Epidermal melanocyte (primary cell): ENCODE results near the gene NSDHL.

Source experiments
- DNase-seq: peaks from one replicate; pipeline ENCODE4 v3.0.0; 2011; ENCODE audit warnings: low spot score; ENCODE audit not compliant: insufficient read length

The NSDHL gene

DNA sequence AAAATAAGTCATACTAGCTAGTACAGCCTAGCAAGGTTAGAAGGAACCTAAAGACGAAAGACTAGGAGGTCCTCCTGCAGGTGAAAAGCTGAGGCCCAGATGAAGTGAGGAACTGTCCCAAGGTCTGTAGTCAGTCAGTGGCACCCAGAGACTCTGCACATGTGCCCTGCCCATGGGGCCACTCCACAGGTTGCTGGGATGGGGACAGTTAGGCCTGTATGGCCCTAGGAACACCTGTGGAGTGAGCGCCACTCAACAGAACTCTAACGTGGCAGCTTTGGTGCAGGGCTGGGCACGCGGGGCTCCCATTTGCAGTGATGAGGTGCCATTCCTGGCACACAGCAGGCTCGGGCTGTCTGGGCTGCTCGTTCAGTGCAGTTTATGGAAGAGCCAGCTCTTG, 81.8 kb downstream of the NSDHL start:
- DNase-seq: no peak

DNA sequence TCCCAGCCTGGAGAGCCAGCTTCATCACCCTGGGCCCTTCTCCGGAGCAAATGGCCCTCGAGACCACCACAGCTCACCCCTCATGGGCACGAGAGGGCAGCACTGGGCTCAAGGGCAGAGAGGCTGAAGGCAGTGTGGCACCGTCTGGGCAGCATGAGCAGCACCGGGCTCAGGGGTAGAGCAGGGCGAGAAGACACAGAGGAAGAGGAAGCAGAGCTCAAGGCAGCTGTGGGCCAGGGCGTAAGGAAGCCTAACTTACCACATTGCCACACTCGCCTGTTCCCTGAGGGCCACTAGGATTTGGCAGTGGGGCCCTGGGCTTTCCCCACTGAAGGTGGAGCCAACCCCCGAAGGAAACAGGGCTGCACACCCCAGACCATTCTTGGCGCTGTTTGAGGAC, 82.5 kb downstream of the NSDHL start:
- no peak for DNase-seq

DNA sequence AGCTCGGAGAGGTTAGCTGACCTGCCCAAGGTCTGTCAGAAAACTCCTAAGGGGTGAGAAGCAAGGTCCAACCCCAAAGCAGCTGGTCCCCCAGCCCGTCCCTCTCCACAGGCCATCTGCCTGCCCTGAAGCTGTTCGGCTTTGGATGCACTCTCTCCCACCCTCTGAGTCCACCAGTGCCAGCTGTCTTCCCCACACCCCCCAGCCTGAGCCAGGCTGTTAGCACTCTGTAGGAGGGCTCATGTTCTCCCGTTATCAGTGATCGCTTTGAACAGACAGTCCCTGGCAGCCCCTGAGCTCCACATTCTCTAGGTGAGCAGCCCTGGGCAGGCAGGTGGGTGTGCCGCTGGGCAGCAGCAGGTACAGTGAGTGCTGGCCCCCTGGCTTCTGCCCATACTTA, 83.0 kb downstream of the NSDHL start:
- DNase-seq: no peak

DNA sequence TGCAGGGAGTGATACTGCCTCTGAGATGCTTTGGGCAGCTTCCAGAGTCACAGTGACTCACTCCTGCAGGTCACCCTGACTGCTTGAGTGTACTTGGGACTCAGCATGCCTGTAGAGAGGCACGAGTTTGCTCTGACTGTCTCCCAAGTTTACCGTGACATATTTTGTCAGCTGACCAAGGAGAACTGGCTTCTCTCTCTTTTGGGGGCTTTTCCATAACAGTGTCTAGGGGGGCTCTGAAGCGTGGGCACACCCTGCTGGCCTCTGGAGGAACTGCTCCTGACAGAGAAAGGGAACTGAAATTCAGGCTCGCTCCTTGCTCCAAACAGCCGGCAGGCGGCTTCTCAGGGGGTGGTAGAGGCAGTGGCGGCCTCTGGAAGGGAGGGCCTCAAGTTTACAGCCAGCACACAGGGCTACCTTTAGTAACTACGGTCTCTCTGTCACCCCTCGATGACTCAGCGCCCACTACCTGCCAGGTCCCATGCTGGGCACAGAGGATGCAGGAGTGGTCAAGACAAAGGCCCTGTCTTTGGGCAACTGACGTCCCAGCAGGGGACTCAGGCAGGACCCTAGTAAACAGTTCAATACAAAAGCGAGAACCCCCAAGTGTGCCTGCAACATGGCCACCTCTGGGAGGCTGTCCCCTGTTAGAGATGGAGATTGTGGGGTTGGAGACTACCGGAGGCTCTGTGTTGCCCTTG, 84.8 kb downstream of the NSDHL start:
- DNase-seq: no peak

DNA sequence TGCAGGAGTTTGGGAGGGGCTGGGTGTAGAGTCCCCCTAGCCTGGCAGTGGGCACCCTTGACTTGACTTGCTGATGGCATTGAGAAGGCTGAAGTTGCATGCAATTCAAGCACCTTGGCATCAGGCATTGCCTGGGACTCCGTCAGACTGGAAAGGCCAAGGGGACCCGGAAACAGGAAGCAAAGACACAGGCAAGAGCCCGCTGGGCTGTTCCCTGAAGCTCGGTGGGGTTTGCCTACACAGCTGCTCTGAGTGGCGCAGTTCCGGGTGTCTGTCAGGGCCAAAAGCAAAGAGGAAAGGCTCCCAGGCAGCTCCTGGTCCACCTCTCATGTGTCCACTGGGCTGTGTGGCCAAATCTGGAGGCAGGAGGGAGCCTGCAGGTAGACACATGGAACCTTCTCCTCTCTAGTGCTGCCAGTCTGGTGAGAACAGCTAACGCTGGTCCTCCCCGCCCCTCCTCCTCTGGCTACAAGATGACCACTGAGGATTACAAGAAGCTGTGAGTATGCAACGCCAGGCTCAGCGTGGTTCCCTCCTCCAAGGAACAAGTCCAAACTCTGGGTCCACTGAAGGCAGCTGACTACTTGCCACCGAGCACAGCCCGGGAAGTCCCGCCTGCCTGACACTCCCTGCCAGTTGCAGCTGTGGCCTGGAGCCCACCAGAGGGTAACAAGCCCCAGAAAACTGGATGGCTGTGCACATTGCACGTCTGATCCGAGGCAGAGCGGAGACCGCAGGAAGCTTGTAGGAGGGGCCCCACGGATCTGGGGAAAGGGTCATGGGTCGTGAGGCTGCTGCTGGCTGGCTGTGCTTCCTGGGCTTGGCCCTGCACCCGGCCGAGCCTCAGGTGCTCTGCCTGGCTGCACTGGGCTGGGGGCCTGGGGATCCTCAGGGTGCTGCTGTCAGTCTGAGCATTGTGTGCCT, 87.1 kb downstream of the NSDHL start:
- DNase-seq: no peak

DNA sequence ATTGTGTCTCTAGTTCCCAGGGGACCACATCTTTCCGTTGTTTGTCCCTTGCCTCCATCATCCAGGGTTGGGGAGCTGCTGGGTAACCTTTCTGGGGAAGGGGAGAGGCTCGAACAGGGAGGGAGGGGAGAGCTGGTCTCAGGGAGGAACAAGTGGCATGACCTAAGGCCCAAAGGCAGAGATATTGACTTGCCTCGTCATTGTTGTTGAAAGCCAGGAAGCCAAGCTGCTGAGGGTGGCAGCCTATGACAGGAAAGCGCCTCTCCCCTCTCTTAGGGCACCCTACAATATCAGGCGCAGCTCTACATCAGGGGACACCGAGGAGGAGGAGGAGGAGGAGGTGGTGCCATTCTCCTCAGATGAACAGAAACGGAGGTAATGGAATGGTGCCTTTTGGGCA, 87.8 kb downstream of the NSDHL start:
- DNase-seq: no peak
